Measurements from ENCODE around the gene SMCP. TPM values are rescaled to one million over a fixed set of nuclear protein-coding genes. Genes with fewer than 3 reads are reported as not detected.

SMCP gene
- total RNA-seq, 1 experiment from 2014 or later = not detected

- DNase-seq (ENCODE audit: low spot score) = no peak
- H3K4me3 ChIP-seq (ENCODE audit: low read depth, low read length, poor library complexity, severe bottlenecking) = no peak overlapping the region
- no peak for TF ChIP-seq CTCF (conservative IDR thresholded peaks at IDR 0.05; ENCODE audit: low read depth, low read length)
- no peak for TF ChIP-seq EZH2 (IDR thresholded peaks at IDR 0.05; ENCODE audit: borderline replicate concordance, low read depth, low read length, poor library complexity, severe bottlenecking)
- H3K27me3 ChIP-seq (replicated peaks; ENCODE audit: insufficient read depth, low read depth, low read length, poor library complexity) = peaks cover 65% of the 10 kb centered on the region
- POLR2A ChIA-PET (ENCODE audit: low non-redundant PET) = no interaction called here
- BruUV-seq (replicated peaks) = no TSS peak
- H3K36me3 ChIP-seq (ENCODE audit: insufficient read depth, low read length, poor library complexity, severe bottlenecking) = no peaks in the 10 kb centered on the region
- H3K4me1 ChIP-seq (ENCODE audit: insufficient read depth, low read length, poor library complexity, severe bottlenecking) = no peaks in the 10 kb centered on the region
- no peak overlapping the region for H3K27ac ChIP-seq (ENCODE audit: low read depth, low read length, poor library complexity, severe bottlenecking)
- intact Hi-C loops (cut with micrococcal nuclease; ENCODE audit: unreplicated experiment) = no loop called here
- no peaks in the 10 kb centered on the region for H3K9me3 ChIP-seq (ENCODE audit: low read depth, low read length, poor library complexity, severe bottlenecking)
- CTCF ChIA-PET = no interaction called here
Measured at GRCh38 chr1:152899883-152900282, 21.8 kb downstream of the SMCP start.

GRCh38 chr1:152901631-152902030, 23.5 kb downstream of the SMCP start:
- ChIA-PET POLR2A (ENCODE audit: low non-redundant PET) (no interaction called here), CTCF (no interaction called here)
- no peak for TF ChIP-seq EZH2 (IDR thresholded peaks at IDR 0.05; ENCODE audit: borderline replicate concordance, low read depth, low read length, poor library complexity, severe bottlenecking)
- TF ChIP-seq CTCF (conservative IDR thresholded peaks at IDR 0.05; ENCODE audit: low read depth, low read length) = no peak
- Histone ChIP-seq H3K4me3 (ENCODE audit: low read depth, low read length, poor library complexity, severe bottlenecking) (no peak overlapping the region), H3K4me1 (ENCODE audit: insufficient read depth, low read length, poor library complexity, severe bottlenecking) (no peaks in the 10 kb centered on the region), H3K36me3 (ENCODE audit: insufficient read depth, low read length, poor library complexity, severe bottlenecking) (no peaks in the 10 kb centered on the region), H3K9me3 (ENCODE audit: low read depth, low read length, poor library complexity, severe bottlenecking) (no peaks in the 10 kb centered on the region), H3K27ac (ENCODE audit: low read depth, low read length, poor library complexity, severe bottlenecking) (no peak overlapping the region), H3K27me3 (replicated peaks; ENCODE audit: insufficient read depth, low read depth, low read length, poor library complexity) (peaks cover 56% of the 10 kb centered on the region)
- BruUV-seq (replicated peaks) = no TSS peak
- no peak for DNase-seq (ENCODE audit: low spot score)
- intact Hi-C loops (cut with micrococcal nuclease; ENCODE audit: unreplicated experiment) = no loop called here

GRCh38 chr1:152902636-152903035, 24.5 kb downstream of the SMCP start:
- POLR2A ChIA-PET (ENCODE audit: low non-redundant PET) = no interaction called here
- intact Hi-C loops (cut with micrococcal nuclease; ENCODE audit: unreplicated experiment) = no loop called here
- no TSS peak for BruUV-seq (replicated peaks)

More at GRCh38 chr1:152902636-152903035, 24.5 kb downstream of the SMCP start:
- peaks cover 56% of the 10 kb centered on the region for H3K27me3 ChIP-seq (replicated peaks; ENCODE audit: insufficient read depth, low read depth, low read length, poor library complexity)
- H3K9me3 ChIP-seq (ENCODE audit: low read depth, low read length, poor library complexity, severe bottlenecking) = no peaks in the 10 kb centered on the region
- H3K4me1 ChIP-seq (ENCODE audit: insufficient read depth, low read length, poor library complexity, severe bottlenecking) = no peaks in the 10 kb centered on the region
- no peak for TF ChIP-seq EZH2 (IDR thresholded peaks at IDR 0.05; ENCODE audit: borderline replicate concordance, low read depth, low read length, poor library complexity, severe bottlenecking)
- no peak for TF ChIP-seq CTCF (conservative IDR thresholded peaks at IDR 0.05; ENCODE audit: low read depth, low read length)
- no peak for DNase-seq (ENCODE audit: low spot score)
- no peak overlapping the region for H3K4me3 ChIP-seq (ENCODE audit: low read depth, low read length, poor library complexity, severe bottlenecking)
- H3K27ac ChIP-seq (ENCODE audit: low read depth, low read length, poor library complexity, severe bottlenecking) = no peak overlapping the region
- CTCF ChIA-PET = no interaction called here
- no peaks in the 10 kb centered on the region for H3K36me3 ChIP-seq (ENCODE audit: insufficient read depth, low read length, poor library complexity, severe bottlenecking)
